Ascending aorta (tissue), 2 donors: ENCODE results near the gene WRNIP1. TPM values are rescaled to one million over a fixed set of nuclear protein-coding genes. Genes with fewer than 3 reads are reported as not detected.

Experiments used
- DNase-seq, 2 donors: peaks; one replicate each; pipeline ENCODE4 v3.0.0-alpha.2; 2019; ENCODE audit warnings: low spot score in 2 of 2
- H3K27ac ChIP-seq, 2 donors: fragments of 200-600 bp; sonication (generic); one replicate each; pipeline ENCODE4 v1.5.1; 2016 to 2017; ENCODE audit warnings: mild to moderate bottlenecking in 1 of 2
- H3K27me3 ChIP-seq: fragments of 200-600 bp; sonication (generic); one replicate; pipeline ENCODE4 v1.5.1; 2017
- H3K36me3 ChIP-seq, 2 donors: fragments of 200-600 bp; sonication (generic); one replicate each; pipeline ENCODE4 v1.5.1; 2016
- H3K4me1 ChIP-seq, 2 donors: fragments of 200-600 bp; sonication (generic); one replicate each; pipeline ENCODE4 v1.5.1; 2016 to 2017; ENCODE audit warnings: mild to moderate bottlenecking in 1 of 2
- H3K4me3 ChIP-seq, 2 donors: fragments of 200-600 bp; sonication (generic); one replicate each; pipeline ENCODE4 v1.5.1; 2016 to 2017; ENCODE audit warnings: mild to moderate bottlenecking in 1 of 2
- H3K9me3 ChIP-seq, 2 donors: fragments of 200-600 bp; sonication (generic); one replicate each; pipeline ENCODE4 v1.5.1; 2016
- CTCF ChIP-seq, 3 experiments: fragments of 200-600 bp in 2 of 3; fragments of 450-650 bp in 1 of 3; sonication (generic) in 2 of 3; IDR thresholded peaks; one replicate each; pipeline ENCODE4 v1.5.1; 2016 to 2019; ENCODE audit warnings: antibody characterized with exemption in 3 of 3, mild to moderate bottlenecking in 1 of 3, moderate library complexity in 1 of 3
- intact Hi-C: fragments of 100-400 bp; cut with DNase I; formaldehyde crosslinking; loops from one replicate; pipeline ENCODE4 v1.15.1; 2023
- total RNA-seq: library from RNA; depleted of rRNA; stranded (reverse); fragments of >200 nt; gene quantifications from one replicate; pipeline ENCODE4 v1.1.0, GENCODE V29; 2016

WRNIP1 gene
- total RNA-seq, 1 donor from 2014 or later, result 100 TPM

GRCh38 chr6:2773449-2773848, 8.3 kb downstream of the WRNIP1 start:
- H3K9me3 ChIP-seq, result no peaks in the 10 kb centered on the region

GRCh38 chr6:2775003-2775402, 9.8 kb downstream of the WRNIP1 start:
- peaks cover 5 to 32% of the 10 kb centered on the region in 2 donors for H3K36me3 ChIP-seq
- no peak for TF ChIP-seq CTCF (IDR thresholded peaks at IDR 0.05)
- H3K27me3 ChIP-seq, result no peaks in the 10 kb centered on the region
- intact Hi-C loops, result no loop called here
- no peak overlapping the region for H3K27ac ChIP-seq
- H3K4me3 ChIP-seq, result no peak overlapping the region
- peaks cover 0 to 26% of the 10 kb centered on the region in 2 donors for H3K4me1 ChIP-seq
- H3K9me3 ChIP-seq, result no peaks in the 10 kb centered on the region
- no peak for DNase-seq

More at GRCh38 chr6:2773449-2773848, 8.3 kb downstream of the WRNIP1 start:
- Histone ChIP-seq H3K36me3 (peaks cover 0 to 22% of the 10 kb centered on the region in 2 donors), H3K4me3 (no peak overlapping the region), H3K27me3 (no peaks in the 10 kb centered on the region), H3K4me1 (peaks cover 0 to 34% of the 10 kb centered on the region in 2 donors), H3K27ac (no peak overlapping the region)
- no peak for DNase-seq
- intact Hi-C loops, result no loop called here
- no peak for TF ChIP-seq CTCF (IDR thresholded peaks at IDR 0.05)

- no peak overlapping the region for H3K4me3 ChIP-seq
- TF ChIP-seq CTCF (IDR thresholded peaks at IDR 0.05), result no peak
- H3K36me3 ChIP-seq, result peaks cover 5 to 43% of the 10 kb centered on the region in 2 donors
- H3K27me3 ChIP-seq, result no peaks in the 10 kb centered on the region
- intact Hi-C loops, result no loop called here
- no peak for DNase-seq
- H3K4me1 ChIP-seq, result peaks cover 0 to 15% of the 10 kb centered on the region in 2 donors
- H3K27ac ChIP-seq, result no peak overlapping the region
- H3K9me3 ChIP-seq, result no peaks in the 10 kb centered on the region
These were observed 12.1 kb downstream of the WRNIP1 start for GRCh38 chr6:2777249-2777648.

- no peaks in the 10 kb centered on the region for H3K9me3 ChIP-seq
- H3K4me1 ChIP-seq, result peaks cover 0 to 3% of the 10 kb centered on the region in 2 donors
- H3K4me3 ChIP-seq, result no peak overlapping the region
- no peaks in the 10 kb centered on the region for H3K27me3 ChIP-seq
- H3K36me3 ChIP-seq, result peaks cover 5 to 35% of the 10 kb centered on the region in 2 donors
- TF ChIP-seq CTCF (IDR thresholded peaks at IDR 0.05), result no peak
- H3K27ac ChIP-seq, result no peak overlapping the region
- intact Hi-C loops, result no loop called here
- no peak for DNase-seq
These were observed 15.0 kb downstream of the WRNIP1 start for GRCh38 chr6:2780102-2780737.

- DNase-seq, result no peak
- H3K27ac ChIP-seq, result no peak overlapping the region
- no peak for TF ChIP-seq CTCF (IDR thresholded peaks at IDR 0.05)
- H3K4me1 ChIP-seq, result peaks cover 0 to 3% of the 10 kb centered on the region in 2 donors
- H3K36me3 ChIP-seq, result peaks cover 11 to 42% of the 10 kb centered on the region in 2 donors
- H3K27me3 ChIP-seq, result no peaks in the 10 kb centered on the region
- H3K9me3 ChIP-seq, result no peaks in the 10 kb centered on the region
- intact Hi-C loops, result no loop called here
- H3K4me3 ChIP-seq, result no peak overlapping the region
These were observed 16.6 kb downstream of the WRNIP1 start for GRCh38 chr6:2781685-2782355.
